ENCODE data around the gene ZDHHC11.

GRCh38 chr5:883475-884181, 32.8 kb upstream of the ZDHHC11 start:
- TF ChIP-seq POLR2A (IDR thresholded peaks at IDR 0.05) (no peak), CTCF (IDR thresholded peaks at IDR 0.05) (no peak), EP300 (IDR thresholded peaks at IDR 0.05) (no peak)
